IPS DF 6.9 (cell line): ENCODE measurements around the gene SIRT1.
A peak's percentile ranks its signal among the peaks of the same experiment; 100 is the strongest.
"Not testable (repeated sequence)": the region's sequence is repeated elsewhere in the genome, so short reads cannot be mapped to it uniquely, and the experiment has no call there.

Experiments
- DNase-seq: peaks from one replicate; pipeline ENCODE4 v3.0.0-alpha.2; 2013; ENCODE audit warnings: low read depth, low spot score
- H3K27ac ChIP-seq: one replicate; pipeline ENCODE4 v1.5.1; 2013; ENCODE audit warnings: low read length, control low read depth
- H3K27me3 ChIP-seq: 2 replicates; pipeline ENCODE4 v1.6.1; 2013; ENCODE audit warnings: mild to moderate bottlenecking, low read length; ENCODE audit not compliant: control insufficient read depth, insufficient read depth
- H3K36me3 ChIP-seq: 2 replicates; pipeline ENCODE4 v1.6.1; 2013; ENCODE audit warnings: low read length; ENCODE audit not compliant: control insufficient read depth, insufficient read depth
- H3K4me1 ChIP-seq: 2 replicates; pipeline ENCODE4 v1.6.1; 2013; ENCODE audit warnings: low read length; ENCODE audit not compliant: control insufficient read depth, insufficient read depth
- H3K4me3 ChIP-seq: 2 replicates; pipeline ENCODE4 v1.5.1; 2013; ENCODE audit warnings: mild to moderate bottlenecking, low read length
- H3K9me3 ChIP-seq: 2 replicates; pipeline ENCODE4 v1.6.1; 2013; ENCODE audit warnings: low read length, inconsistent platforms; ENCODE audit not compliant: control insufficient read depth, insufficient read depth
- WGBS: extraction: QIAGEN DNeasy Blood & Tissue Kit; methylation state at CpG from one replicate; pipeline ENCODE4 v1.1.7; 2013; ENCODE audit warnings: mixed read lengths, missing lambda C conversion rate; ENCODE audit not compliant: insufficient read length, insufficient coverage; 5-methylcytosine and 5-hydroxymethylcytosine counted together

The SIRT1 gene

GRCh38 chr10:67877421-67877820, 7.0 kb upstream of the SIRT1 start:
- not testable (repeated sequence) for H3K27me3 ChIP-seq, H3K27ac ChIP-seq, H3K4me1 ChIP-seq, DNase-seq, H3K4me3 ChIP-seq, H3K36me3 ChIP-seq, H3K9me3 ChIP-seq
- WGBS, result no CpG with 5 or more reads among the region's 11 CpGs

GRCh38 chr10:67878133-67878532, 6.3 kb upstream of the SIRT1 start:
- no peak for DNase-seq
- Histone ChIP-seq H3K27me3 (no peaks in the 10 kb centered on the region), H3K4me1 (no peaks in the 10 kb centered on the region), H3K36me3 (no peaks in the 10 kb centered on the region), H3K27ac (no peak overlapping the region), H3K9me3 (no peaks in the 10 kb centered on the region), H3K4me3 (no peak overlapping the region)
- no CpG with 5 or more reads among the region's 7 CpGs for WGBS

DNA sequence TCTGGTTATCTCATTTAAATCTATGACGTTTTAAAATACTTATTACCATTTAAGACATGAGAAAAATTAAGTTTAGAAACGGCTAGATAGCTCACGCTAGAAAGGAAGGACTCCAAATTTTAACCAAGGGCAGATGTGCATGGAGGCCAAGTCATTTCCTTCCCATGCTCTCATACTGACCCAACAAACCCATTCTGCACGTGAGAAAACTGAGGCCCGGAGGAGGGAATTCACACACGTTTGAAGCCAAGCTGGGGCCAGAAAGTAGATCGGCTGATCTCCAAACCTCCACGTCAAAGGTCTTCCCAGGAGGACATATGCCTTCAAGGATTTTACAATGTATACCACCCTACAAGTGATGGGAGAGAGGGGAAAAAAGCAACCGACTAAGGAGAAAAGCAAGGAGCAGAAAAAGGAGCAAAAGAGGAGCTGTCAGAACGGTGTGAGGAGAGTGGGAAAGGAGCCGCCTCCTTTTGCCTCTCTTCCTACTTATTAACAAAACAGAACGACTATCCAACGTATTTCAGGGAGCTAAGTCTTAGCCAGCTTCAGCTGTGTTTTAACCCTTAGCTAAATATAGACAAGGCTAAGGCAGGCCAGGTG, 645 bp upstream of the SIRT1 start:
- Histone ChIP-seq H3K4me3 (peak overlapping the region; percentile 89; the same call in 1 of the 2 replicates), H3K4me1 (no peaks in the 10 kb centered on the region; the same call in 1 of the 2 replicates), H3K27ac (no peak overlapping the region), H3K27me3 (no peaks in the 10 kb centered on the region), H3K36me3 (peaks cover 7% of the 10 kb centered on the region), H3K9me3 (no peaks in the 10 kb centered on the region)
- WGBS, result no CpG with 5 or more reads among the region's 13 CpGs
- no peak for DNase-seq

- DNase-seq, result no peak
- no peaks in the 10 kb centered on the region; the same call in 1 of the 2 replicates for H3K4me1 ChIP-seq
- H3K36me3 ChIP-seq, result peaks cover 9% of the 10 kb centered on the region
- H3K27me3 ChIP-seq, result no peaks in the 10 kb centered on the region
- H3K9me3 ChIP-seq, result no peaks in the 10 kb centered on the region
- no peak overlapping the region for H3K27ac ChIP-seq
- no CpG with 5 or more reads among the region's 73 CpGs for WGBS
- H3K4me3 ChIP-seq, result peak overlapping the region; percentile 89
Measured at GRCh38 chr10:67884842-67885670, 600 bp downstream of the SIRT1 start.

GRCh38 chr10:67893637-67894036, 9.2 kb downstream of the SIRT1 start:
- Histone ChIP-seq H3K36me3 (peaks cover 40% of the 10 kb centered on the region; the same call in 1 of the 2 replicates), H3K27ac (no peak overlapping the region), H3K9me3 (no peaks in the 10 kb centered on the region), H3K27me3 (no peaks in the 10 kb centered on the region), H3K4me1 (no peaks in the 10 kb centered on the region), H3K4me3 (no peak overlapping the region)
- no peak for DNase-seq
- WGBS, result no CpG with 5 or more reads among the region's 14 CpGs

DNA sequence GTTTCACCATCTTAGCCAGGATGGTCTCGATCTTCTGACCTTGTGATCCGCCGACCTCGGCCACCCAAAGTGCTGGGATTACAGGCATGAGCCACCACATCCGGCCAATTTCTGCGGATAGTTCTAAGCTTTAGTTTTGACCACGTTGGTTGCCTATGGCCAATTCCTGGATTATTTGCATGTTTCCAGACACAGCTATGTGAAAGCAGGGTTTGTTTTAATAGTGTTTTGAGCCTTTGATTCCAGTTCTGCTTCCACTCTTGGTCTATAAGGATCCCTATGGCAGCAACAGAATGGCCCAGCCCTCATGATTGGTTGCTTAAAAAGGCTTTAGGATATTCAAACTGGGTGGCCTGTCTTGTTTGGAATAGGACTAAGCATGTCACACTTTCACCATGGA, 19.1 kb downstream of the SIRT1 start:
- H3K9me3 ChIP-seq, result no peaks in the 10 kb centered on the region
- DNase-seq, result no peak
- no peak overlapping the region for H3K4me3 ChIP-seq
- no peaks in the 10 kb centered on the region for H3K27me3 ChIP-seq
- H3K36me3 ChIP-seq, result peaks cover 5% of the 10 kb centered on the region; the same call in 1 of the 2 replicates
- no peak overlapping the region for H3K27ac ChIP-seq
- no CpG with 5 or more reads among the region's 7 CpGs for WGBS
- H3K4me1 ChIP-seq, result no peaks in the 10 kb centered on the region

DNA sequence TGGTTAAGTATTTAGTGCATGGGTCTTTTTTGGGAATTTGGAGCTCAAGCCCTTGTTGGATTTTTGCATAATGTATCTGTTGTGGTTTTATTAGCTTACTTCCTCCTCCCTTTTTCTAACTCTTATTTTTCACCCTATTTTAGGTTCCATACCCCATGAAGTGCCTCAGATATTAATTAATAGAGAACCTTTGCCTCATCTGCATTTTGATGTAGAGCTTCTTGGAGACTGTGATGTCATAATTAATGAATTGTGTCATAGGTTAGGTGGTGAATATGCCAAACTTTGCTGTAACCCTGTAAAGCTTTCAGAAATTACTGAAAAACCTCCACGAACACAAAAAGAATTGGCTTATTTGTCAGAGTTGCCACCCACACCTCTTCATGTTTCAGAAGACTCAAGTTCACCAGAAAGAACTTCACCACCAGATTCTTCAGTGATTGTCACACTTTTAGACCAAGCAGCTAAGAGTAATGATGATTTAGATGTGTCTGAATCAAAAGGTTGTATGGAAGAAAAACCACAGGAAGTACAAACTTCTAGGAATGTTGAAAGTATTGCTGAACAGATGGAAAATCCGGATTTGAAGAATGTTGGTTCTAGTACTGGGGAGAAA, 28.0 kb downstream of the SIRT1 start:
- Histone ChIP-seq H3K4me1 (no peaks in the 10 kb centered on the region), H3K36me3 (peaks cover 15% of the 10 kb centered on the region; the same call in 1 of the 2 replicates), H3K27ac (no peak overlapping the region), H3K27me3 (no peaks in the 10 kb centered on the region), H3K9me3 (no peaks in the 10 kb centered on the region), H3K4me3 (no peak overlapping the region)
- no peak for DNase-seq
- no CpG with 5 or more reads among the region's 2 CpGs for WGBS

DNA sequence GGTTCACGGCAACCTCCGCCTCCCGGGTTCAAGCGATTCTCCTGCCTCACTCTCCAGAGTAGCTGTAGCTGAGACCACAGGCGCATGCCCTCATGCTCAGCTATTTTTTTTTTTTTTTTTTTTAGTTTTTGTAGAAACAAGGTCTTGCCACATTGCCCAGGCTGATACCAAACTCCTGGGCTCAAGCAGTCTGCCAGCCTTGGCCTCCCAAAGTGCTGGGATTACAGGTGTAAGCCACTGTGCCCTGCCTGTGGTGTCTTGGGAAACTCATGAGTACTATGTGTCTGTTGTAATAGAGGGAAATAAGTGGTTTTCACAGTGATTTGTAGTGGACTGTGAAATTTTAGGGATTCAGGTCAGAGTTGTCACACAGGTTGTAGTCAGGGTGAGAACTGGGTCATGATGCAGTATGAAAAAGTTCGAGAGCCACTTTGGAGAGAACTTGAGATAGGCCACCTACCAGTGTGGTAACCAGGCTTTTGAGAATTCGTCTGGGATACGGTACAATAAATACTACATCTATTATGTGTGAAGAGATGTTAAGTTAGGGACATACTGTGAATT, 30.4 kb downstream of the SIRT1 start:
- Histone ChIP-seq H3K4me3 (no peak overlapping the region), H3K9me3 (no peaks in the 10 kb centered on the region), H3K27ac (no peak overlapping the region), H3K36me3 (peaks cover 18% of the 10 kb centered on the region; the same call in 1 of the 2 replicates), H3K27me3 (no peaks in the 10 kb centered on the region), H3K4me1 (no peaks in the 10 kb centered on the region)
- no CpG with 5 or more reads among the region's 8 CpGs for WGBS
- no peak for DNase-seq

GRCh38 chr10:67917169-67917568, 32.7 kb downstream of the SIRT1 start:
- WGBS, result no CpG with 5 or more reads among the region's 2 CpGs
- Histone ChIP-seq H3K9me3 (no peaks in the 10 kb centered on the region), H3K27me3 (no peaks in the 10 kb centered on the region), H3K27ac (no peak overlapping the region), H3K36me3 (peaks cover 18% of the 10 kb centered on the region; the same call in 1 of the 2 replicates), H3K4me1 (no peaks in the 10 kb centered on the region), H3K4me3 (no peak overlapping the region)
- DNase-seq, result no peak

DNA sequence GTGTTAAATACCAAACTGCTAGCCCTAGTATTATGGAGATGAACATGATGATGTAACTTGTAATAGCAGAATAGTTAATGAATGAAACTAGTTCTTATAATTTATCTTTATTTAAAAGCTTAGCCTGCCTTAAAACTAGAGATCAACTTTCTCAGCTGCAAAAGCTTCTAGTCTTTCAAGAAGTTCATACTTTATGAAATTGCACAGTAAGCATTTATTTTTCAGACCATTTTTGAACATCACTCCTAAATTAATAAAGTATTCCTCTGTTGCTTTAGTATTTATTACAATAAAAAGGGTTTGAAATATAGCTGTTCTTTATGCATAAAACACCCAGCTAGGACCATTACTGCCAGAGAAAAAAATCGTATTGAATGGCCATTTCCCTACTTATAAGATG, 33.2 kb downstream of the SIRT1 start:
- Histone ChIP-seq H3K4me3 (no peak overlapping the region), H3K27ac (no peak overlapping the region), H3K36me3 (peaks cover 16% of the 10 kb centered on the region; the same call in 1 of the 2 replicates), H3K9me3 (no peaks in the 10 kb centered on the region), H3K27me3 (no peaks in the 10 kb centered on the region), H3K4me1 (no peaks in the 10 kb centered on the region)
- no peak for DNase-seq
- no CpG with 5 or more reads among the region's 1 CpG for WGBS
